SK-N-SH treated with all-trans-retinoic acid at 6 μM for 48 hours (cell line): ENCODE measurements around the gene AIG1.

Experiments used
- ATAC-seq: fragments of 200-7000 bp; cut with Tn5 transposase; 3 replicates; pipeline ENCODE4 v1.9.1; 2020; ENCODE audit warnings: mild to moderate bottlenecking, moderate library complexity
- ARNTL ChIP-seq: fragments of 450-650 bp; formaldehyde crosslinking; IDR thresholded peaks from 2 replicates; pipeline ENCODE4 v1.5.0; 2020; ENCODE audit warnings: low read depth, mild to moderate bottlenecking, moderate library complexity, borderline replicate concordance
- BACH2 ChIP-seq: fragments of 250-450 bp; sonication (Bioruptor Pico); IDR thresholded peaks from 2 replicates; pipeline ENCODE4 v1.9.0; 2021; ENCODE audit warnings: mild to moderate bottlenecking, borderline replicate concordance
- CREB5 ChIP-seq: fragments of 250-450 bp; sonication (Bioruptor Pico); IDR thresholded peaks from 2 replicates; pipeline ENCODE4 v1.5.1; 2020; ENCODE audit warnings: low read depth, mild to moderate bottlenecking, moderate library complexity
- CSRNP3 ChIP-seq: fragments of 250-450 bp; sonication (Bioruptor Pico); IDR thresholded peaks from 2 replicates; pipeline ENCODE4 v1.5.1; 2021; ENCODE audit warnings: mild to moderate bottlenecking, moderate library complexity
- ESRRG ChIP-seq: fragments of 250-450 bp; sonication (Bioruptor Pico); IDR thresholded peaks from 2 replicates; pipeline ENCODE4 v1.6.1; 2021; ENCODE audit warnings: mild to moderate bottlenecking
- GLIS3 ChIP-seq: fragments of 250-450 bp; sonication (Bioruptor Pico); IDR thresholded peaks from 2 replicates; pipeline ENCODE4 v1.5.0; 2020; ENCODE audit warnings: mild to moderate bottlenecking, moderate library complexity
- ISL1 ChIP-seq: fragments of 250-450 bp; sonication (Bioruptor Pico); IDR thresholded peaks from 2 replicates; pipeline ENCODE4 v2.1.2; 2022; ENCODE audit warnings: mild to moderate bottlenecking, moderate library complexity
- OSR1 ChIP-seq: fragments of 250-450 bp; sonication (Bioruptor Pico); IDR thresholded peaks from 2 replicates; pipeline ENCODE4 v1.8.0; 2022; ENCODE audit warnings: moderate library complexity, mild to moderate bottlenecking, inconsistent platforms
- PATZ1 ChIP-seq: fragments of 250-450 bp; sonication (Bioruptor Pico); IDR thresholded peaks from 2 replicates; pipeline ENCODE4 v1.8.0; 2020; ENCODE audit warnings: mild to moderate bottlenecking, moderate library complexity, borderline replicate concordance
- PPARA ChIP-seq: fragments of 250-450 bp; sonication (Bioruptor Pico); IDR thresholded peaks from 2 replicates; pipeline ENCODE4 v1.5.0; 2020; ENCODE audit warnings: mild to moderate bottlenecking, borderline replicate concordance
- RARB ChIP-seq: fragments of 250-450 bp; sonication (Bioruptor Pico); IDR thresholded peaks from 2 replicates; pipeline ENCODE4 v1.8.0; 2021; ENCODE audit warnings: mild to moderate bottlenecking, moderate library complexity
- TCF4 ChIP-seq: fragments of 250-450 bp; sonication (Bioruptor Pico); IDR thresholded peaks from 2 replicates; pipeline ENCODE4 v1.8.0; 2021; ENCODE audit warnings: mild to moderate bottlenecking, moderate library complexity, borderline replicate concordance
- ZFP3 ChIP-seq: fragments of 250-450 bp; sonication (Bioruptor Pico); IDR thresholded peaks from 2 replicates; pipeline ENCODE4 v1.5.0; 2020; ENCODE audit warnings: mild to moderate bottlenecking, moderate library complexity
- ZFP30 ChIP-seq: fragments of 450-650 bp; formaldehyde crosslinking; IDR thresholded peaks from 2 replicates; pipeline ENCODE4 v1.5.0; 2022; ENCODE audit warnings: mild to moderate bottlenecking, moderate library complexity
- ZNF565 ChIP-seq: fragments of 450-650 bp; formaldehyde crosslinking; conservative IDR thresholded peaks from 2 replicates; pipeline ENCODE4 v1.5.0; 2020; ENCODE audit warnings: low read depth, mild to moderate bottlenecking, moderate library complexity
- ZNF70 ChIP-seq: fragments of 450-650 bp; formaldehyde crosslinking; IDR thresholded peaks from 2 replicates; pipeline ENCODE4 v1.5.0; 2020; ENCODE audit warnings: mild to moderate bottlenecking, moderate library complexity
- ZNF8 ChIP-seq: fragments of 450-650 bp; formaldehyde crosslinking; IDR thresholded peaks from 2 replicates; pipeline ENCODE4 v1.5.0; 2020; ENCODE audit warnings: mild to moderate bottlenecking, moderate library complexity

Gene AIG1

GRCh38 chr6:143093290-143093689, 32.6 kb downstream of the AIG1 start:
- no peak for TF ChIP-seq CREB5 (CRISPR knock-in tag)
- TF ChIP-seq CSRNP3 (CRISPR knock-in tag) = no peak
- no peak for TF ChIP-seq ZFP3 (CRISPR knock-in tag)
- TF ChIP-seq BACH2 = no peak
- no peak for TF ChIP-seq TCF4 (CRISPR knock-in tag)
- no peak for TF ChIP-seq ZFP30 (CRISPR knock-in tag)
- no peak for TF ChIP-seq ZNF8 (CRISPR knock-in tag)
- TF ChIP-seq GLIS3 (CRISPR knock-in tag) = no peak
- no peak for TF ChIP-seq ESRRG (CRISPR knock-in tag)
- TF ChIP-seq ISL1 (CRISPR knock-in tag) = no peak
- TF ChIP-seq ZNF70 (CRISPR knock-in tag) = no peak
- no peak for TF ChIP-seq PATZ1 (CRISPR knock-in tag)
- TF ChIP-seq, all 23 proteins: peak for 0
- no peak for ATAC-seq

GRCh38 chr6:143096403-143096802, 35.7 kb downstream of the AIG1 start:
- ATAC-seq = no peak
- TF ChIP-seq PATZ1 (CRISPR knock-in tag) = no peak
- no peak for TF ChIP-seq PPARA (CRISPR knock-in tag)
- TF ChIP-seq TCF4 (CRISPR knock-in tag) = no peak
- no peak for TF ChIP-seq BACH2
- TF ChIP-seq ZNF565 (CRISPR knock-in tag) = no peak
- TF ChIP-seq ISL1 (CRISPR knock-in tag) = no peak
- no peak for TF ChIP-seq RARB
- TF ChIP-seq GLIS3 (CRISPR knock-in tag) = no peak
- TF ChIP-seq CREB5 (CRISPR knock-in tag) = no peak
- TF ChIP-seq ZNF70 (CRISPR knock-in tag) = no peak
- TF ChIP-seq, all 23 proteins: peak for 0

GRCh38 chr6:143097224-143097795, 36.6 kb downstream of the AIG1 start:
- no peak for ATAC-seq
- TF ChIP-seq ARNTL (CRISPR knock-in tag) (no peak), ISL1 (CRISPR knock-in tag) (no peak), ZFP30 (CRISPR knock-in tag) (no peak), OSR1 (CRISPR knock-in tag) (no peak), CSRNP3 (CRISPR knock-in tag) (no peak), PPARA (CRISPR knock-in tag) (no peak)
